PFSK-1 (cell line): Measurements from ENCODE around the gene COA1.

Experiments used
- REST ChIP-seq, 2 experiments: IDR thresholded peaks; 2 replicates each; pipeline versions ENCODE4 v1.6.1 to v1.8.0; 2011 to 2012; ENCODE audit warnings: low read depth in 2 of 2, low read length in 2 of 2, control low read depth in 1 of 2, inconsistent platforms in 1 of 2, mild to moderate bottlenecking in 1 of 2, moderate library complexity in 1 of 2; ENCODE audit not compliant: insufficient read depth in 1 of 2
- TAF1 ChIP-seq: IDR thresholded peaks from 2 replicates; pipeline ENCODE4 v1.6.1; 2012; ENCODE audit warnings: low read length, control low read depth, borderline replicate concordance; ENCODE audit not compliant: insufficient read depth

- TF ChIP-seq REST (IDR thresholded peaks at IDR 0.05; ENCODE audit: insufficient read depth in 1 of 2, low read depth in 2 of 2, low read length in 2 of 2) (no peak), TAF1 (no peak)
Observed at GRCh38 chr7:43590862-43591557, 138.3 kb downstream of the COA1 start.
